ENCODE data around the gene MADCAM1. TPM values are rescaled to one million over a fixed set of nuclear protein-coding genes. Genes with fewer than 3 reads are reported as not detected.

MADCAM1 gene
- total RNA-seq, 1 donor from 2014 or later = 0.24 TPM

- no peak for ATAC-seq (ENCODE audit: poor library complexity)
- intact Hi-C loops (cut with DNase I) = no loop called here
- DNase-seq = no peak
Measured at GRCh38 chr19:498511-498891, 2.2 kb downstream of the MADCAM1 start.

GRCh38 chr19:498977-499623, 2.8 kb downstream of the MADCAM1 start:
- no peak for ATAC-seq (ENCODE audit: poor library complexity)
- DNase-seq = no peak
- intact Hi-C loops (cut with DNase I) = no loop called here

- intact Hi-C loops (cut with DNase I) = no loop called here
- no peak for ATAC-seq (ENCODE audit: poor library complexity)
- DNase-seq = no peak
Measured at GRCh38 chr19:501646-502045, 5.4 kb downstream of the MADCAM1 start.

GRCh38 chr19:504616-505015, 8.3 kb downstream of the MADCAM1 start:
- no peak for ATAC-seq (ENCODE audit: poor library complexity)
- intact Hi-C loops (cut with DNase I) = no loop called here
- DNase-seq = no peak

GRCh38 chr19:506404-507285, 10.4 kb downstream of the MADCAM1 start:
- DNase-seq = peak; percentile 98
- peak; percentile 92 for ATAC-seq (ENCODE audit: poor library complexity)
- intact Hi-C loops (cut with DNase I) = no loop called here

- DNase-seq (peak; percentile 96), ATAC-seq (ENCODE audit: poor library complexity) (peak; percentile 92)
- intact Hi-C loops (cut with DNase I) = no loop called here
Measured at GRCh38 chr19:507286-508203, 11.3 kb downstream of the MADCAM1 start, which contains the start of gene TPGS1. TSS of gene TPGS1 (plus strand) at chr19:507497. CDS start at chr19:507507, 10 bp downstream.

GRCh38 chr19:508204-509150, 12.2 kb downstream of the MADCAM1 start:
- no peak for ATAC-seq (ENCODE audit: poor library complexity)
- intact Hi-C loops (cut with DNase I) = no loop called here
- DNase-seq = no peak

GRCh38 chr19:510606-511100, 14.4 kb downstream of the MADCAM1 start:
- ATAC-seq (ENCODE audit: poor library complexity) = no peak
- DNase-seq = peak; percentile 82
- intact Hi-C loops (cut with DNase I) = no loop called here

- ATAC-seq (ENCODE audit: poor library complexity) (no peak), DNase-seq (peak; percentile 60)
- intact Hi-C loops (cut with DNase I) = no loop called here
Measured at GRCh38 chr19:511101-511851, 15.0 kb downstream of the MADCAM1 start.

GRCh38 chr19:512547-513365, 16.5 kb downstream of the MADCAM1 start:
- no peak for ATAC-seq (ENCODE audit: poor library complexity)
- intact Hi-C loops (cut with DNase I) = no loop called here
- DNase-seq = no peak

- intact Hi-C loops (cut with DNase I) = no loop called here
- ATAC-seq (ENCODE audit: poor library complexity) = no peak
- no peak for DNase-seq
Measured at GRCh38 chr19:513368-514165, 17.3 kb downstream of the MADCAM1 start.

GRCh38 chr19:514166-514663, 17.9 kb downstream of the MADCAM1 start:
- intact Hi-C loops (cut with DNase I) = no loop called here
- no peak for ATAC-seq (ENCODE audit: poor library complexity)
- no peak for DNase-seq

- ATAC-seq (ENCODE audit: poor library complexity) = no peak
- intact Hi-C loops (cut with DNase I) = no loop called here
- no peak for DNase-seq
Measured at GRCh38 chr19:517721-518597, 21.7 kb downstream of the MADCAM1 start.

GRCh38 chr19:518598-519231, 22.4 kb downstream of the MADCAM1 start:
- no peak for ATAC-seq (ENCODE audit: poor library complexity)
- DNase-seq = no peak
- intact Hi-C loops (cut with DNase I) = no loop called here

Measured in Right ventricle myocardium superior (tissue), 1 donor.